Upper lobe of right lung (tissue), 1 donor: ENCODE results near the gene MLLT10. TPM values are rescaled to one million over a fixed set of nuclear protein-coding genes. Genes with fewer than 3 reads are reported as not detected.

ENCODE experiments used
- ATAC-seq: fragments of 200-7000 bp; cut with Tn5 transposase; one replicate; pipeline ENCODE4 v1.9.1; 2020; ENCODE audit warnings: mild to moderate bottlenecking, moderate library complexity
- DNase-seq: peaks from one replicate; pipeline ENCODE4 v3.0.0-alpha.2; 2020
- H3K27ac ChIP-seq: fragments of 200-600 bp; one replicate; pipeline ENCODE4 v1.8.0; 2022
- H3K27me3 ChIP-seq: fragments of 200-600 bp; one replicate; pipeline ENCODE4 v1.8.0; 2022; ENCODE audit warnings: mild to moderate bottlenecking
- H3K36me3 ChIP-seq: fragments of 200-600 bp; one replicate; pipeline ENCODE4 v1.8.0; 2022
- H3K4me1 ChIP-seq: fragments of 200-600 bp; one replicate; pipeline ENCODE4 v1.8.0; 2022
- H3K4me3 ChIP-seq: fragments of 200-600 bp; one replicate; pipeline ENCODE4 v1.8.0; 2022; ENCODE audit warnings: mild to moderate bottlenecking
- H3K9me3 ChIP-seq: fragments of 200-600 bp; one replicate; pipeline ENCODE4 v1.8.0; 2022
- CTCF ChIP-seq: fragments of 200-600 bp; IDR thresholded peaks from one replicate; pipeline ENCODE4 v1.8.0; 2022; ENCODE audit warnings: antibody characterized with exemption
- intact Hi-C: fragments of 100-400 bp; cut with DNase I; formaldehyde crosslinking; loops from one replicate; pipeline ENCODE4 v1.11.0; 2022
- microRNA-seq: library from miRNA; unstranded; fragments of <30 nt; microRNA quantifications from one replicate; pipeline ENCODE4 v1.2.0, GENCODE V29; 2020; ENCODE audit warnings: borderline microRNAs expressed
- total RNA-seq: library from RNA; stranded (reverse); fragmentation: NEBNext Ultra II Directional; extraction: Animal tissue kit (Norgen Biotek cat#: 25700); gene quantifications from one replicate; pipeline ENCODE4 v1.2.1, GENCODE V29; 2021
- donor health status: DM: no; HTN: yes; CAD: no; lungs with severe emphysema.

The MLLT10 gene
- total RNA-seq, 1 donor from 2014 or later = 60.6 TPM

DNA sequence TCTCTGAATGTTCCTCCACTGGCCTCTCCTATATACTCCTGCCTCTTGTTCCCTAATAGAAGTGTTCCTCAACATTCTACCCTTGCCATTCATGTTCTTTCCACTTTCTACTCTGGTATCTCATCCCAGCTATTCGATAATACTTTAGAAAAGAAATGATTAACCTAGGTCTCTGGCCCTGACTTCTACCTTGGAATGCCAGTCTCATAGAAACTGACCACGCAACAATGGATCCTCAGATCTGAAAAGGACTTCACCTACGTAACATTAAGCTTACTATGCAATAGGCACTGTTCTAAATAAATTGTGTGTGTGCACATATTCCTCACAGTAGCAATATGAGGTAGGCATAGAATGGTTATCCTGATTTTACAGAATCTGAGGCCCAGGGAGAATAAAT, 235.0 kb downstream of the MLLT10 start:
- Histone ChIP-seq H3K27me3 (no peaks in the 10 kb centered on the region), H3K9me3 (no peaks in the 10 kb centered on the region), H3K36me3 (no peaks in the 10 kb centered on the region), H3K4me3 (no peak overlapping the region), H3K4me1 (no peaks in the 10 kb centered on the region), H3K27ac (no peak overlapping the region)
- intact Hi-C loops = no loop called here
- ATAC-seq (no peak), DNase-seq (no peak)
- TF ChIP-seq CTCF = no peak

GRCh38 chr10:21771219-21771618, 237.2 kb downstream of the MLLT10 start:
- H3K9me3 ChIP-seq = no peaks in the 10 kb centered on the region
- no peak overlapping the region for H3K4me3 ChIP-seq
- no peaks in the 10 kb centered on the region for H3K4me1 ChIP-seq
- intact Hi-C loops = no loop called here
- TF ChIP-seq CTCF = no peak
- no peak overlapping the region for H3K27ac ChIP-seq
- H3K36me3 ChIP-seq = no peaks in the 10 kb centered on the region
- no peaks in the 10 kb centered on the region for H3K27me3 ChIP-seq
- ATAC-seq (no peak), DNase-seq (no peak)

- TF ChIP-seq CTCF = no peak
Observed at GRCh38 chr10:21776883-21777282, 242.9 kb downstream of the MLLT10 start.

DNA sequence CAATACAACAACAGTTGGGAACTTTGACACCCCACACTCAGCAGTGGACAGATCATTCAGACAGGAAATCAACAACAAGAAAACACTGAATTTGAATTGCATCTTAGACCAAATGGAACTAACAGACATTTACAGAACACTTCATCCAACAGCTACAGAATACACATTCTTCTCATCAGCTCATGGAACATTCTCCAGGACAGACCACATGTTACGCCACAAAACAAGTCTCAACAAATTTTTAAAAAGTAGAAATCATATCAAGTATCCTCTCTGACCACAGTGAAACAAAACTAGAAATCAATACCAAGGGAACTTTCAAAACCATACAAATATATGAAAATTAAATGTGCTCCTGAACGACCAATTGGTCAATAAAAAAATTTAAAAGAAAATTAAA, 257.2 kb downstream of the MLLT10 start:
- Histone ChIP-seq H3K4me1 (no peaks in the 10 kb centered on the region), H3K27me3 (no peaks in the 10 kb centered on the region), H3K27ac (no peak overlapping the region), H3K4me3 (no peak overlapping the region), H3K9me3 (peaks cover 10% of the 10 kb centered on the region), H3K36me3 (no peaks in the 10 kb centered on the region)
- intact Hi-C loops = no loop called here
- no peak for ATAC-seq
- DNase-seq = no peak
- no peak for TF ChIP-seq CTCF

More at GRCh38 chr10:21776883-21777282, 242.9 kb downstream of the MLLT10 start:
- intact Hi-C loops = no loop called here
- ATAC-seq (no peak), DNase-seq (no peak)
- no peak overlapping the region for H3K4me3 ChIP-seq
- no peaks in the 10 kb centered on the region for H3K9me3 ChIP-seq
- H3K27me3 ChIP-seq = no peaks in the 10 kb centered on the region
- H3K27ac ChIP-seq = no peak overlapping the region
- no peaks in the 10 kb centered on the region for H3K36me3 ChIP-seq
- no peaks in the 10 kb centered on the region for H3K4me1 ChIP-seq

Small RNA genes lying within 50 kb of the gene (microRNA-seq; reads per million reads assigned to microRNA genes)
- not detected for gene MIR1915

Other genes starting within 250 kb of the MLLT10 start
- gene SKIDA1, start 8.6 kb upstream of the MLLT10 start, total RNA-seq = 0.69 TPM